GM18867 (cell line): ENCODE measurements around the gene NT5DC3.

Experiments used
- ATAC-seq: cut with Tn5 transposase; IDR thresholded peaks from one replicate; pipeline ENCODE4 v1.9.1; 2021; ENCODE audit warnings: mild to moderate bottlenecking, moderate library complexity; ENCODE audit not compliant: unreplicated experiment

The NT5DC3 gene

GRCh38 chr12:103840876-103841689 lies at the start of gene NT5DC3:
Gene NT5DC3, minus strand, starts transcription at chr12:103841234. Its CDS starts 78 bp downstream, at chr12:103841156.
- peak; percentile 89 for ATAC-seq

DNA sequence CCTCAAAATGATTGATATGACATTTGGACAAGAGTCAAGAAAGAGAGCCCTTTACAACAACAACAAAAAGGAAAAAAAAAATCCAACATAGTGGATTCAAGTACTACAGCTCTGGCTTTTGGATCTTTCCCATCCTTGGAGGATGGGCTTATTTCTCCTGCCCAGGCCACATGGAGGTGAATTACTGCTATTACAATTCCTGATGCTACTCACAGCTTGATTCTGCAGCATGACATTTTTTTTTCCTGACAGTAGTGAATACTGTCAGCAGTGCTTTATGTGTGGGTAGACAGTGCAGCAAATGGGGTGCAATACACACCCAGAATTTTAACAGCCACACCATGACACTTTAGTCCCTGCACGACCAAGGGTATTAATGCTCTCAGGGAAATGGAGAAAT lies 46.7 kb upstream of the NT5DC3 start:
- ATAC-seq = no peak

DNA sequence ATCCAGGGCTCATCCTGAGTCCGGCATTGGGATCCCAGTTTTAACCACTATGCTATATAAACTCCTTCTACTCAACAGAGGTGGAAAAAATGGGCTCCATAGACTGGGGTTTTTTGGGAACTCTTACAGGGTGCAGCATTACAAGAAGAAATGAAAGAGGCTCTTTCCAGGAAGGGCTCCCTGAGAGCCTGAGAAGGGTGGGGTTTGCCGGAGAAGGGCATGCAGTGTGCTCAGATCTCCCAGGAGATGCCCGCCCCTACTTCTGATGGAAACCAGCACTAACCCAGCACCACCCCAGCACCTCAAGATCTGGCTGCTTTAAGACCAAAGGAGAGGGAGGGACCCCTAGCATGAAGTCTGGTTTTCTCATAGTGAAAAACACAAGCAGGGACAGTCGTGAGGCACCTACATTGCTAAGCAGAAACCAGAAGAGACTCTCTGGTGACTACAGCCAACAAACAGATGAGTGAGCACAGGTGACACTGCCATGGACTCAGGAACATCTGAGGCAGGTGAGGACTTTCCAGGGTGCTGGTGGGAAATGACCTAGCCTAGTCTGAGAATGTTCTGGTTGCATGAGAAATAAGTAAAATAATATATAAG lies 45.3 kb upstream of the NT5DC3 start:
- no peak for ATAC-seq

DNA sequence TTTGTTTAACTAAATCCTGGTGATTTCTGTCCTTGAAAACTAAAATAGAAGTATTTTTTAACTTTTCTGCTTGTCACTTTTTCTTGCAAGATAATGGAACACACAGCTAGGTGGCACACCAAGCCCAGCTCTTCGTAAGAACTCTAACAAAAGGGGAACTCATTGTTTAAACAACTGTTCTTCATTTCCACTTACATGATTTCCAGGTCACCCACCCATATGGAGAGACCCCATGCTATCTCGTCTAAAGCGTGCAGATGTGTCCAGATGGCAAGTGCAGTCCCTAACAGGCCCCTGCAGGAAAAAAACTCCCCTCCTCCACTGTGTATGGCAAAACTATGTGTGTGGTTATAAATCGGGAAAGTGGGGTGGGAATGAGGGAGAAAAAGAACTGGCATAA lies 43.3 kb upstream of the NT5DC3 start:
- ATAC-seq = no peak

GRCh38 chr12:103883908-103884307 lies 42.9 kb upstream of the NT5DC3 start:
- ATAC-seq = no peak

GRCh38 chr12:103882861-103883596 lies 42.0 kb upstream of the NT5DC3 start:
- ATAC-seq = no peak

- no peak for ATAC-seq
Observed at GRCh38 chr12:103881261-103881660, 40.2 kb upstream of the NT5DC3 start.

GRCh38 chr12:103880299-103881142 lies 39.5 kb upstream of the NT5DC3 start:
- ATAC-seq = no peak

DNA sequence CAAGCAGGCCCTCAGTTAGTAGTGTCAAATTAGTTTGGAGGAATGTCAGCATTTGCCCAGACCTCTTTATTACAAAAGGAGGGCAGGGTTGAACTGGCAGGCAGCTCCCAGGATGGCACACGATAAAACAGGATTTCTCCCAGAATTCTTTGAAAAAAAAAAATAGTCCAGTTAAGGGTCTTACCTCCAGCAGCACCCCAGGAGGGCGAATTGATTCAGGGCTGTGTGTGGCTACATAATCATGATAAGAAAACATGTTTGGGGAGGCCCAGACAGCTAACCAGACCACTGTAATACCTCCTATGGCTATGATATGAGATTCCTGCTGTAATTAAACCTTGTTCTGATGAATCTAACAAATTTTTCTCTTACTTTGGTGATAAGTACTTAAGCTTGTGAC lies 38.8 kb upstream of the NT5DC3 start:
- ATAC-seq = no peak

- no peak for ATAC-seq
Observed at GRCh38 chr12:103879048-103879692, 38.1 kb upstream of the NT5DC3 start.

GRCh38 chr12:103877934-103878510 lies 37.0 kb upstream of the NT5DC3 start:
- no peak for ATAC-seq

- ATAC-seq = no peak
Observed at GRCh38 chr12:103877288-103877687, 36.3 kb upstream of the NT5DC3 start.

GRCh38 chr12:103875666-103876065 lies 34.6 kb upstream of the NT5DC3 start:
- ATAC-seq = no peak

GRCh38 chr12:103868215-103868614 lies 27.2 kb upstream of the NT5DC3 start:
- no peak for ATAC-seq

- ATAC-seq = no peak
Observed at GRCh38 chr12:103865151-103865730, 24.2 kb upstream of the NT5DC3 start.

GRCh38 chr12:103864710-103865109 lies 23.7 kb upstream of the NT5DC3 start:
- no peak for ATAC-seq

GRCh38 chr12:103858953-103859601 lies 18.0 kb upstream of the NT5DC3 start:
- no peak for ATAC-seq

DNA sequence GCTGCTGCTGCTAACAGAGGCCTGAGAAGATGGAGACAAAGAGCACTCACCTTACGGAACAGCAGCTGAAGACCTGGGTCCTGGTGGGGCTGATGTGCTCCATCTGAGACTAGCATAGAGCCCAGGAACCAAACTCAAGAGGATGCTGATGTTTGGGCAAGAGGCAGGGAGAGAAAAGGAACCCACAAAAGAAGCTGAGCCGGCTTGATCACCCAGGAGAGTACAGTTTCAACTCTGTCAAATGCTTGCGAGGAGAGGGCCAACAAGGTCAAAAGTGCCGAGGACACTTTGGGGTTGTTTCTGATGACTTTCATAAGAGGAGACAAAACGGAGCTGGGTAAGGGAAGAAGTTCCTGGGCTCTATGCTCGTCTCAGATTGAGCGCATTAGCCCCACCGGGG lies 17.3 kb upstream of the NT5DC3 start:
- ATAC-seq = no peak

DNA sequence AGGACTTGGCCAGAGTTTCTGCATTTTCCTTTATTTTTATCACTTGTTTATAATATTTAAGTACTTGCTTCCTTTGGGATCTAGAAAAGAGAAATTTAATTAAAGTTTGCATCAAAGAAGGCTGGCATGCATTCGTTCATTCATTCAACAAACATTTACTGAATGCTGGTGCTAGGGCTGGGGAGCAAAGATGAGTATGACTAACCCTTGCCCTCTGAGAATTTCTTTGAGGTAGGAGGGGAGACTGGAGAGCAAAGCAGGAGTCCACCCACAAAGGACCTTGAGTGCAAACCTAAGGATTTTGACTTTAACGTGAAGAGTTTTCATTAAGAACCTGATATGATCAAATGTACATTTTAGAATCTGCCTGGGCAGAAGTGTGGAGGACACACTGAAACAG lies 16.1 kb upstream of the NT5DC3 start:
- no peak for ATAC-seq
